Heart right ventricle (tissue), 16 donors: ENCODE measurements around the gene STARD10. TPM values are rescaled to one million over a fixed set of nuclear protein-coding genes. Genes with fewer than 3 reads are reported as not detected.
A peak's percentile ranks its signal among the peaks of the same experiment; 100 is the strongest.

Source experiments
- ATAC-seq, 8 donors: fragments of 200-7000 bp; cut with Tn5 transposase; one replicate each; pipeline ENCODE4 v1.9.1; 2020; ENCODE audit warnings: mild to moderate bottlenecking in 8 of 8, moderate library complexity in 8 of 8, moderate number of reproducible peaks in 1 of 8
- DNase-seq, 2 donors: peaks; one replicate each; pipeline ENCODE4 v3.0.0-alpha.2; 2020
- H3K27ac ChIP-seq, 10 donors: fragments of 200-600 bp; sonication (generic) in 2 of 10; one replicate each; pipeline versions ENCODE4 v1.5.0 to v1.8.0; 2020 to 2022; ENCODE audit warnings: mild to moderate bottlenecking in 3 of 10
- H3K27me3 ChIP-seq, 7 donors: fragments of 200-600 bp; one replicate each; pipeline ENCODE4 v1.8.0; 2021 to 2022; ENCODE audit warnings: mild to moderate bottlenecking in 2 of 7
- H3K36me3 ChIP-seq, 9 donors: fragments of 200-600 bp; sonication (generic) in 1 of 9; one replicate each; pipeline versions ENCODE4 v1.5.0 to v1.8.0; 2020 to 2022; ENCODE audit warnings: mild to moderate bottlenecking in 2 of 9
- H3K4me1 ChIP-seq, 9 donors: fragments of 200-600 bp; sonication (generic) in 1 of 9; one replicate each; pipeline versions ENCODE4 v1.5.0 to v1.8.0; 2020 to 2022; ENCODE audit warnings: mild to moderate bottlenecking in 4 of 9
- H3K4me3 ChIP-seq, 10 donors: fragments of 200-600 bp; sonication (generic) in 2 of 10; one replicate each; pipeline versions ENCODE4 v1.5.0 to v1.8.0; 2020 to 2022; ENCODE audit warnings: mild to moderate bottlenecking in 7 of 10, moderate library complexity in 2 of 10
- H3K9me3 ChIP-seq, 11 donors: fragments of 200-600 bp in 10 of 11; sonication (generic) in 2 of 11; one replicate each; pipeline versions ENCODE4 v1.5.0 to v1.8.0; 2013 to 2022; ENCODE audit warnings: mild to moderate bottlenecking in 2 of 11, control low read depth in 1 of 11, moderate library complexity in 1 of 11
- WGBS, 2 donors: extraction: QIAGEN DNeasy Blood & Tissue Kit; methylation state at CpG; one replicate each; pipeline ENCODE4 v1.1.7; 2013; ENCODE audit warnings: inconsistent platforms in 1 of 2; 5-methylcytosine and 5-hydroxymethylcytosine counted together
- intact Hi-C, 10 donors: fragments of 100-400 bp; cut with DNase I; formaldehyde crosslinking; loops; one replicate each; pipeline versions ENCODE4 v1.11.1 to v1.14.2; 2022
- polyA plus RNA-seq, 2 donors: library from polyadenylated mRNA; stranded (reverse); fragments of 200-250 nt; gene quantifications; one replicate each; pipeline ENCODE4 v1.2.3, GENCODE V29; 2013
- total RNA-seq, 10 donors: library from RNA; stranded (reverse); fragmentation: NEBNext Ultra II Directional in 3 of 10; extraction: Animal tissue kit (Norgen Biotek cat#: 25700) in 3 of 10; gene quantifications; one replicate each; pipeline versions ENCODE4 v1.2.1 to v1.2.4, GENCODE V29; 2021 to 2023
- TF ChIP-seq, protein P1 (sequence below), 9 donors: fragments of 200-600 bp; sonication (generic) in 2 of 9; IDR thresholded peaks; one replicate each; pipeline versions ENCODE4 v1.5.0 to v1.8.0; 2021 to 2022; ENCODE audit warnings: antibody characterized with exemption in 9 of 9, mild to moderate bottlenecking in 5 of 9, moderate library complexity in 1 of 9
- donor health status: Arrhythmogenic right ventricular cardiomyopathy.
- donor health status: ischemic (EF 13 %, LVEDD 7.1; RV severe dilation, severe dysfunction).
- donor health status: healthy with polysubstance abuse.
- donor health status: DM: no; HTN: yes; CAD: no.
- donor health status: DM: no; HTN: no; CAD: no.
- donor health status: ischemic (EF 25% LVEDD 6.9; RV normal size, moderate dysfunction).
- donor health status: ischemic (EF 25% LVEDD 5.7; RV mildly dilated, moderate dysfunction).
- donor health status: healthy.
- donor health status: DM: yes; HTN: yes; CAD: no.
- donor health status: Ischemic cardiomyopathy.
- donor health status: ischemic (EF 35%, LVEDD 5.7; RV mildly dilated, moderate dysfunction).
- donor health status: nonischemic (EF 11% LVEDD 7.7; RV severe dilation, severe dysfunction).
- donor health status: DM: yes; HTN: yes; CAD: no.
- donor health status: PGD.
- donor health status: ischemic (EF 29% LVEDD 5.4; RV normal size, mild dysfunction).
- donor health status: nonischemic (EF 23%, LVEDD 6.1; RV moderate dilation, normal function).

STARD10 gene
- total and polyA plus RNA-seq, 12 donors, result 36.1 to 291 (median 51.3) TPM

DNA sequence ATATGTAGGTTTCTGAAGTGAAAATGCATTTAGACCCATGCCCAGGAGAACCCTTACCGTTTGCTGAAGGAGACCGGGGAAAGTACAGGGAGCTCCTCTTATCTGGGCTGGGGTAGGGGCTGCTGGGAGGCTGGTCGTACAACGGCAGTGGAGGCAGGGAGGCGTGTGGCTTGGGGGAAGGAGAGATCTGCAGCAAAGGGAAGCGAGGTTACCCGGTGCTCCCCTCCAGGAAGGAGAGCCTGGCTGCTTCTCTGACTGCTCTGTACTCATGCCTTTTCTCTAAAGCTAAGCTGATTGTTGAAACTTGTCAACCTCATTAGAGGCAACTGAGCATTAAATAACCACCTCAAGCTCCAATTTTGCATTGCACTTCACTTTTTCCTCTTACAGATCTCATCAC, 47.5 kb upstream of the STARD10 start:
- Histone ChIP-seq H3K4me3 (no peak overlapping the region), H3K27ac (peak overlapping the region in 7 of 10 donors; percentile 59 to 78 (median 68)), H3K36me3 (peaks cover 0 to 90% (median 22%) of the 10 kb centered on the region in 9 donors), H3K9me3 (no peaks in the 10 kb centered on the region), H3K4me1 (peaks cover 13 to 76% (median 50%) of the 10 kb centered on the region in 9 donors), H3K27me3 (no peaks in the 10 kb centered on the region)
- TF ChIP-seq, protein P1, sequence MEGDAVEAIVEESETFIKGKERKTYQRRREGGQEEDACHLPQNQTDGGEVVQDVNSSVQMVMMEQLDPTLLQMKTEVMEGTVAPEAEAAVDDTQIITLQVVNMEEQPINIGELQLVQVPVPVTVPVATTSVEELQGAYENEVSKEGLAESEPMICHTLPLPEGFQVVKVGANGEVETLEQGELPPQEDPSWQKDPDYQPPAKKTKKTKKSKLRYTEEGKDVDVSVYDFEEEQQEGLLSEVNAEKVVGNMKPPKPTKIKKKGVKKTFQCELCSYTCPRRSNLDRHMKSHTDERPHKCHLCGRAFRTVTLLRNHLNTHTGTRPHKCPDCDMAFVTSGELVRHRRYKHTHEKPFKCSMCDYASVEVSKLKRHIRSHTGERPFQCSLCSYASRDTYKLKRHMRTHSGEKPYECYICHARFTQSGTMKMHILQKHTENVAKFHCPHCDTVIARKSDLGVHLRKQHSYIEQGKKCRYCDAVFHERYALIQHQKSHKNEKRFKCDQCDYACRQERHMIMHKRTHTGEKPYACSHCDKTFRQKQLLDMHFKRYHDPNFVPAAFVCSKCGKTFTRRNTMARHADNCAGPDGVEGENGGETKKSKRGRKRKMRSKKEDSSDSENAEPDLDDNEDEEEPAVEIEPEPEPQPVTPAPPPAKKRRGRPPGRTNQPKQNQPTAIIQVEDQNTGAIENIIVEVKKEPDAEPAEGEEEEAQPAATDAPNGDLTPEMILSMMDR (IDR thresholded peaks at IDR 0.05), result no peak
- ATAC-seq (no peak), DNase-seq (no peak)
- 79 to 92% methylated on average over 7 of the region's 7 CpGs for WGBS, 2 donors
- intact Hi-C loops, result no loop called here

DNA sequence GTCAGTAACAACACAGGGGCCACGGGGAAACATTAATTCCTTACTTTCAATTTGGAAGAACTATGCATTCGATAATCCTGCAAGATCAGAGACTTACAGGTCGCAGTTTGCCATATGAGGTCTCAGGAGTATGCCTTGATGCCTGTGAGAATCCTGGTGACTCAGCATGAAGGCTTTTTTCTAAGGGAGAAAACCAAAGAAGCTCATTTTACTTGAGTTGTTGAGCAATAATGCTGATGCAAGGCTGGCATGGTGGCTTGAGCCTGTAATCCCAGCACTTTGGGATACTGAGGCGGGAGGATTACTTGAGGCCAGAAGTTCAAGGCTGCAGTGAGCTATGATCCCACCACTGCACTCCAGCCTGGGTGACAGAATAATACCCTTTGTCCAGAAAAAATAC, 46.9 kb upstream of the STARD10 start:
- Histone ChIP-seq H3K27me3 (no peaks in the 10 kb centered on the region), H3K9me3 (no peaks in the 10 kb centered on the region), H3K27ac (peak overlapping the region in 3 of 10 donors; percentile 17 to 78 (median 19)), H3K36me3 (peaks cover 0 to 92% (median 22%) of the 10 kb centered on the region in 9 donors), H3K4me1 (peaks cover 19 to 83% (median 56%) of the 10 kb centered on the region in 9 donors), H3K4me3 (no peak overlapping the region)
- ATAC-seq (no peak), DNase-seq (no peak)
- intact Hi-C loops, result no loop called here
- 96% methylated on average over 4 of the region's 4 CpGs for WGBS, 2 donors
- TF ChIP-seq, protein P1 (IDR thresholded peaks at IDR 0.05), result no peak

DNA sequence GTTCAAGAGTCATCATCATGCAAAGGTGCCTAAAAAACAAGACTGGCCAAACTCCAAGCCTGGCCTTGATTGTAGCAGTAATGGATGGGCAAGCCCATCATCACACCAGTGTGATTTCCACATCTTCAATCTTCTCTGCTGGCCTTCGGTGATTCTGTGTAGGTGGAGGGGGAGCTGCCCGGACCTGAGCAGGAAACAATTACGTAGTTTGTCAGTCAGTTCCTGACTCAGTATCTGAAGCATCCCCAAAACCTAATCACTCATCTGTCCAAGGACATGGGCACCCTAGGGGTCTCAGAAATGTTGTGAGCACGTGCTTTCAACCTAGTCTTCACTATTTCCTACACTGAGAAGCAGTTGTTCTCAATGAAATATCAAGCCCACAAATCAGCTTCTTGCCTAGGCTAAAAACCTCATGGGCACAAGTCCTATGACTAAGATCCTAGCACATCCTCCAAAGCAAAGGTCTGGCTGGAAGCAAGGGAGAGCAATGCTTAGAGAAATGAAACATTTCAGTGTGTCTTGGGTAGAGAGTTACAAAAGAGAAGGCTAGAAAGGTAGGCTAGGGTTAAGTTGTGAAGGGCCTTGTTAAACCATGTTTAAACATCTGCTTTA, 45.0 kb upstream of the STARD10 start:
- ATAC-seq (no peak), DNase-seq (no peak)
- Histone ChIP-seq H3K27ac (peak overlapping the region in 6 of 10 donors; percentile 17 to 95 (median 89)), H3K4me1 (peaks cover 31 to 92% (median 63%) of the 10 kb centered on the region in 9 donors), H3K36me3 (peaks cover 0 to 81% (median 22%) of the 10 kb centered on the region in 9 donors), H3K27me3 (no peaks in the 10 kb centered on the region), H3K9me3 (no peaks in the 10 kb centered on the region), H3K4me3 (no peak overlapping the region)
- WGBS, 2 donors, result 60 to 65% methylated on average over 4 of the region's 4 CpGs
- intact Hi-C loops, result loop anchor here in 3 of 10 donors (10.0 kb wide), 3 partner anchors 86 to 396 kb away; partner anchors contain the start of gene FCHSD2 (in 2 of the 3)
- TF ChIP-seq, protein P1 (IDR thresholded peaks at IDR 0.05), result no peak

DNA sequence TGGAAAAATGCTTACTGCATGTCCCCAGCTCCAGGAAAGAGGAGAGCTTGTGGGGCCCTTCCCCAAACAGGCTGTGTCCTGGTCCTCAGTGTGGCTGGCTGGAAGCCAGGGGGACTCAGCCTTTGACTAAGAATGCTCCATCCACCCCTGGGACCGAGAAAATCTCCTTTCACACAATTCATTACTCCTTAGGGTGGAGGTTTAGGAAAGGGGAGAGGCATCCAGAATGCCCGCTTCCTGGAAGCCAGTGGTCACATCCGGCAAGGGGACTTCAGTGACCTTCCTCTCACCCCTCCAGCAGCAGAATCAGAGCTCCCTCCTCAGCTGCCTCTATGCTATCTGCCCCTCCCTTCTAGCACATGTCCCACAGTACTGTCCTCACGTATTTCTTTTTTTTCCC, 42.3 kb upstream of the STARD10 start:
- Histone ChIP-seq H3K4me1 (peaks cover 36 to 92% (median 73%) of the 10 kb centered on the region in 9 donors), H3K27me3 (no peaks in the 10 kb centered on the region), H3K36me3 (peaks cover 0 to 75% (median 14%) of the 10 kb centered on the region in 9 donors), H3K4me3 (no peak overlapping the region), H3K27ac (peak overlapping the region; percentile 86 to 95 (median 90)), H3K9me3 (no peaks in the 10 kb centered on the region)
- DNase-seq, result peak; percentile 80 to 82
- ATAC-seq, result peak; percentile 35 to 67 (median 54)
- intact Hi-C loops, result loop anchor here in 3 of 10 donors (10.0 kb wide), 3 partner anchors 89 to 399 kb away; partner anchors contain the start of gene FCHSD2 (in 2 of the 3)
- TF ChIP-seq, protein P1 (IDR thresholded peaks at IDR 0.05), result no peak
- 18% methylated on average over 4 of the region's 4 CpGs for WGBS, 2 donors
